Natural killer cell treated with Interleukin-12 subunit alpha and Interleukin-12 subunit beta and Interleukin-15 and Interleukin-18, amount 100 ng/mL, for 72 hours (primary cell): ENCODE results near the gene RFX4. TPM values are rescaled to one million over a fixed set of nuclear protein-coding genes. Genes with fewer than 3 reads are reported as not detected.

Experiments
- ATAC-seq, 2 donors: fragments of 150-1000 bp; cut with Tn5 transposase in 1 of 2; sonication (Bioruptor Pico), chemical (Tn5 transposase) in 1 of 2; 2 replicates each; pipeline ENCODE4 v1.10.0; 2021
- DNase-seq: peaks from one replicate; pipeline ENCODE4 v3.0.0; 2022; ENCODE audit warnings: low spot score
- H3K27ac Mint-ChIP-seq, 2 donors: 1 replicate in 1 of 2; 2 replicates in 1 of 2; pipeline ENCODE4 v1.8.0; 2022; ENCODE audit warnings: mixed read lengths in 2 of 2, mild to moderate bottlenecking in 1 of 2, moderate library complexity in 1 of 2
- H3K27me3 Mint-ChIP-seq, 2 donors: 1 replicate in 1 of 2; 2 replicates in 1 of 2; pipeline ENCODE4 v1.8.0; 2022; ENCODE audit warnings: mixed read lengths in 2 of 2
- H3K36me3 Mint-ChIP-seq: one replicate; pipeline ENCODE4 v1.8.0; 2022; ENCODE audit warnings: mixed read lengths
- H3K4me1 Mint-ChIP-seq, 2 donors: 1 replicate in 1 of 2; 2 replicates in 1 of 2; pipeline ENCODE4 v1.8.0; 2022; ENCODE audit warnings: low read depth in 2 of 2, mixed read lengths in 2 of 2, mild to moderate bottlenecking in 1 of 2
- H3K4me3 Mint-ChIP-seq: one replicate; pipeline ENCODE4 v1.8.0; 2022; ENCODE audit warnings: mixed read lengths
- H3K9me3 Mint-ChIP-seq: 2 replicates; pipeline ENCODE4 v1.8.0; 2022; ENCODE audit warnings: mixed read lengths
- total RNA-seq, 2 donors: library from RNA; stranded (reverse); gene quantifications; one replicate each; pipeline ENCODE4 v1.2.3, GENCODE V29; 2022

RFX4 gene
- total RNA-seq, 2 donors from 2014 or later, result not detected

DNA sequence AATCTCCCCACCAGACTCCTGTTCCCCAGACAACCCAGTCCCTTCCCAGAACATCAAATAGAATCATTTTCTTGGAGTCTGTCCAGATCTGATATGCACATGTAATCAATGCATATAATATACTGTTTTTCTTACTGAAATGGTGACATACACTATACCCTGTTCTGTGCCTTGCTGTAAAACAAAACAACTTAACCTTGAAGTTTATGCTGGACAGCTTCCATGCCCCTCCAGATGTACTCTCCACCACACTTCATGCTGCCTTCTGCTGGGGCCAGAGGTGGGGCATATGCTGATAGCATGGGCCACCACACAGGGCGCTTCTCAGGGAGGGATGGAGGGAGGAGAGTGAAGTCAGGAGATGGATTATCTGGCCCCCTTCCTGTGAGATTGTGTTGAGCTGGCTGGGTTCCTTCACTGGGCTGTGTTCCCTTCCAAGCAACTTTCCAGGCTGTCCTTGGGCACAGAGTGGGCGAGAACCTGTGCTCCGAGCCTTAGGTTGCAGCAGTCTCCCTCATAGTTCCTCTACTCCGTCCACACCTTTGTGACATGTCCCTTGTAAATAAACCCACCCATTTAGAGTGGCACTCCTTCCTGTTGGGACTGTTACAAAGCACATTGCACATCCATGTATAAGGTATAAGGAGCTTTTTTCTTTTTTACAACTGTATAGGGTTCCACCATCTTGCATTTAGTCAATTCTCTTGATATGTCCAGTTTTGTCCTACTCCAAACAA is 114.0 kb downstream of the RFX4 start:
- peaks cover 6% of the 10 kb centered on the region for H3K36me3 Mint-ChIP-seq
- ATAC-seq (peak; percentile 11 to 20), DNase-seq (no peak)

DNA sequence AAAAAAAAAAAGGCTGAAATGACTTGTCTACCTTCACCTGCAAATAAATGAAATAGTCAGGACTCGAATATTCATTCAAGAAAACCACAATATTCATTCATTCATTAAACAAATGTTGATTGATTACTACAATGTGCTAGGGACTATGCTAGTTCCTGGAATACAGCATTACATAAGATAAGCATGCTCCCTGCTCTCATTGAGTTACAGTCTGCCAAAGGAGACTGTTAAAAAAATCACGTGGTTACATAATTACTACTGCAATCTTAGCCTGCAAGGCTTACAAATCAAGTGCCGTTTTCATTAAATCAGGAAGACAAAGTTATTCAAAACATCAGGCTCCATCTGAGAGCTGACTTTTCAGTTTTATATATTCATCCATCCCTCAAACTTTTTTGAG is 121.3 kb downstream of the RFX4 start:
- no peak overlapping the region for H3K27ac Mint-ChIP-seq
- H3K27me3 Mint-ChIP-seq, result peaks cover 7 to 15% of the 10 kb centered on the region in 2 donors
- no peak for DNase-seq
- peaks cover under 1% of the 10 kb centered on the region for H3K36me3 Mint-ChIP-seq
- ATAC-seq, result no peak
- H3K4me1 Mint-ChIP-seq, result no peaks in the 10 kb centered on the region
- H3K4me3 Mint-ChIP-seq, result no peak overlapping the region
- H3K9me3 Mint-ChIP-seq, result peaks cover 5% of the 10 kb centered on the region

More for the DNA sequence above, 114.0 kb downstream of the RFX4 start:
- Mint-ChIP-seq H3K27me3 (peaks cover 13 to 45% of the 10 kb centered on the region in 2 donors), H3K4me1 (no peaks in the 10 kb centered on the region), H3K27ac (no peak overlapping the region), H3K9me3 (peaks cover 5% of the 10 kb centered on the region), H3K4me3 (no peak overlapping the region)

DNA sequence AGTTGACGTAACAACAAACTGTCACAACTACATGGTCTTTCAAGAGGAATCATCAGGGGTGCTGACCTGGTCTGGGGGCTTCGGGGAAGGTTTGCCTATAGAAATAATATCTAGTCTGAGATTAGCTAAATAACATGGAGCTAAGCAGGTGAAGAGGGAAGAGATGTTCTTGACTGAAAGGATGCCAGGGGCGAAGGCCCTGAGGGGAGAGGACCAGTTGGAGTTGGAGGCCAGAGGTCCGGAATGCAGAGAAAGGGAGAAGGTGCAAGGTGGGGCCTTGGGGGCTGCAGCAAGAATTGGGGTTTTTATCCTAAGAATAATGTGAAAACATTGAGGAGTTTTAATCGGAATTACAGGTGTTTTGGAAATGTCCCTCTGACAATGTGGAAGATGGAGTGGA is 123.2 kb downstream of the RFX4 start:
- Mint-ChIP-seq H3K9me3 (peaks cover 5% of the 10 kb centered on the region), H3K36me3 (no peaks in the 10 kb centered on the region), H3K4me1 (no peaks in the 10 kb centered on the region), H3K27ac (no peak overlapping the region), H3K4me3 (no peak overlapping the region), H3K27me3 (peaks cover 5 to 7% of the 10 kb centered on the region in 2 donors)
- ATAC-seq, result no peak
- DNase-seq, result no peak

DNA sequence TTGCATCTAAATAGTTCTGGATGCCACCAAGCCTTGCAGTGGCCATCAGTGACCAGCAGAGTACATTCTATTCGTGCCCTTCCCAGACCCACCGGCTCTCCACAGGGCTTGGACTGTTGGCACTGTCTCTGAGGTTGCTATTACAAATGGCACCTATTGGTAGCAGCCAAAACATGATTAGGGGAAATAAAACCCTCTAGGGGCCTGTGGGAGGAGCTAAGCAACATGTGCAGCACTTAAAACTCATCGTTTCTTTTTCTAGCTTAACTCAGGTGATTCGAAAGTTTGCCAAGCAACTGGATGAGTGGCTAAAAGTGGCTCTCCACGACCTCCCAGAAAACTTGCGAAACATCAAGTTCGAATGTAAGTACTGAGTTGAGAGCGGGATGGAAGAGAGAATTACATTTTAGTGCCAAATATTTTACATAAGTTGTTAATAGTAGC is 126.3 kb downstream of the RFX4 start:
- H3K9me3 Mint-ChIP-seq, result no peaks in the 10 kb centered on the region
- H3K36me3 Mint-ChIP-seq, result no peaks in the 10 kb centered on the region
- ATAC-seq, result no peak
- no peak for DNase-seq
- no peak overlapping the region for H3K27ac Mint-ChIP-seq
- H3K27me3 Mint-ChIP-seq, result peaks cover 10 to 15% of the 10 kb centered on the region in 2 donors
- H3K4me3 Mint-ChIP-seq, result no peak overlapping the region
- no peaks in the 10 kb centered on the region for H3K4me1 Mint-ChIP-seq

DNA sequence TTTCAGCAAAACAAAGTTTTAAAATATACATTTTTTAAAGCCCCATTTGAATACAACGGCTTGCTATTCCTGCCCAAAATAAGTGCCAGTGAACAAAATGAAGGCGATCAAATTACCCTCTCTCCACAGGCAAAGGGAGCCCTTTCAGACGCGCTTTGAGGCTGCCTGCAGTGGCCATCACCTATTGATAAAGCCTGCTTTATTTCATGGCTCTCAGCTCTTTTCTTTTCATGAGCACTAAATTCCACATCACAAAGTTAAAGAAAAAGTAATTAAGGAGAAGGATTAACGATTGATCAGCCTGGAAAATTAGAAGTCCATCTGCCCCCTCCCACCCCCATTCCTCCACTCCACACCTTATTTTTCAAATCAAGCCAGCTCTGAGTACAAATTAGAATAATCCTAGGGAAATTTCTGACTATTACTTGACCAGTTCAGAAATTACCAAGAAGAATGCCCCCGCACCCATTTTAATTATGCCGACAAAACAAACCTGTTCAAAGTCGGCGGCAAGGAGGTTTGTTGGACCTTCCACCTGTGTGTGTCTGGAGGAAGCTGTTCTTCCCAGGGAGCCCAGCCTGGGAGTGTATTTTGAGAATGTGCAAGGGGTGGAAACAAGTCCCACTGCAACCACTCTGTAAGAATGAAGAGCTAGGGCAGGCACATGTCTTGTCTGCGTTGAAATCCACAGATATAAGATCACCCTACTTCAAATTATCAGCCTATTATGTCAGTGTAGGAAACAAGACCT is 127.5 kb downstream of the RFX4 start:
- no peaks in the 10 kb centered on the region for H3K4me1 Mint-ChIP-seq
- no peak overlapping the region for H3K4me3 Mint-ChIP-seq
- no peak for ATAC-seq
- no peaks in the 10 kb centered on the region for H3K36me3 Mint-ChIP-seq
- H3K9me3 Mint-ChIP-seq, result no peaks in the 10 kb centered on the region
- H3K27me3 Mint-ChIP-seq, result peaks cover 10 to 15% of the 10 kb centered on the region in 2 donors
- H3K27ac Mint-ChIP-seq, result no peak overlapping the region
- no peak for DNase-seq

DNA sequence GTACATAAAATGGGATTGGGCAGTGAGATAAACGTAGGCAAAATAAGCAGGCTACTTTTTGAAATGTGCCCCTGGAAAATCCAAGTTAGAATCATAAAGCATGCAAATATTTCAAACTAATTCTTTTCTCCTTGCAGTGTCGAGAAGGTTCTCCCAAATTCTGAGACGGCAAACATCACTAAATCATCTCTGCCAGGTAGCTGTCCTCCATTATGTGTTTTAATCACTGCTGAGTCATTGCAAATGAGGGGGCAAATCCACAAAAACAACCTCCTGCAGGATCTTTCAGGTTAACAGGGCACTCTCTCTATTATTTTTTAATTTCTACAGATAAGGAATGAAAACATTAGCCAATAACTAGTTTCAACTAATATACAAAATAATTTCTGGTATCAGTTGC is 128.5 kb downstream of the RFX4 start:
- ATAC-seq (no peak), DNase-seq (no peak)
- Mint-ChIP-seq H3K4me1 (no peaks in the 10 kb centered on the region), H3K27me3 (peaks cover 10 to 15% of the 10 kb centered on the region in 2 donors), H3K36me3 (no peaks in the 10 kb centered on the region), H3K9me3 (no peaks in the 10 kb centered on the region), H3K4me3 (no peak overlapping the region), H3K27ac (no peak overlapping the region)

DNA sequence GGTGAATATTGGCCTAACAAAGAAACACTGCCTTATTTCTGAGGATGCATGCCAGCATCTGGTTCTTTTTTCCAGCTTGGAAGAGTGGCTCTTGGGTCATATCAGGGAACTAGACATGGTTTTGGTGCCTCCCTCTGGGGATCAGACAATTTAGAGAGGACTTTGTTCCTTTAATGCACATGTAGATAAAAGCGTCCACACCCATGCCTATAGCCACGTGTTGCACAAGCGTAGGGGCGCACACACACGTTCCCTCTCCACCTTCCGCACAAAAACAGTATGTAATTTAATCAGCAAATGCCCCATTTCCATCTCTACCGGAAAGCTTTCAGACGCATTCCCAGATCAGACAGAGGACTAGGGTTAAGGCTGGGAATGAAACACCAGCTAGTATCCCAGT is 130.0 kb downstream of the RFX4 start:
- no peaks in the 10 kb centered on the region for H3K9me3 Mint-ChIP-seq
- peaks cover 10 to 15% of the 10 kb centered on the region in 2 donors for H3K27me3 Mint-ChIP-seq
- no peak overlapping the region for H3K4me3 Mint-ChIP-seq

DNA sequence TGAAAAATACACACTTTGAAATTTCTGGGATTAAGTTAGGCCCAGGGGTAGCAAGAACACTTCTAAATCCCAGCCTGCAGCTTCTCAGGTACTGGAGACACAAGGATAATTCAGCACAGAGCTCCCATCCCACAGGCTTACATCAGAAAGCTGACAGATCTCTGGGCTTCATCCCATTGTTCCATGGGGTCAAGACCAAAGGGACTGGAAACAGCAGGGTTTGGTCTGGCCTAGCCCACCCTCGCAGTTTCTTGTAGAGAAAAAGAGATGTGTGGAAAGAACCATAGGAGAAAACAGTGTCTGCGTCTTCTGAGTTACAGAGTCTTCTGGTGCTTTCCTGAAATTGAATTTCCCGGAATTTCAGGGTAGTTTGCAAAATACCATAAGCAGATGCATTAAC is 132.1 kb downstream of the RFX4 start:
- H3K4me1 Mint-ChIP-seq, result no peaks in the 10 kb centered on the region
- H3K27me3 Mint-ChIP-seq, result peaks cover 19 to 22% of the 10 kb centered on the region in 2 donors
- ATAC-seq, result no peak
- no peak overlapping the region for H3K4me3 Mint-ChIP-seq
- H3K36me3 Mint-ChIP-seq, result no peaks in the 10 kb centered on the region
- DNase-seq, result no peak
- H3K9me3 Mint-ChIP-seq, result no peaks in the 10 kb centered on the region
- no peak overlapping the region for H3K27ac Mint-ChIP-seq

More for the DNA sequence above, 130.0 kb downstream of the RFX4 start:
- H3K27ac Mint-ChIP-seq, result no peak overlapping the region
- DNase-seq (no peak), ATAC-seq (no peak)
- no peaks in the 10 kb centered on the region for H3K4me1 Mint-ChIP-seq
- H3K36me3 Mint-ChIP-seq, result no peaks in the 10 kb centered on the region

DNA sequence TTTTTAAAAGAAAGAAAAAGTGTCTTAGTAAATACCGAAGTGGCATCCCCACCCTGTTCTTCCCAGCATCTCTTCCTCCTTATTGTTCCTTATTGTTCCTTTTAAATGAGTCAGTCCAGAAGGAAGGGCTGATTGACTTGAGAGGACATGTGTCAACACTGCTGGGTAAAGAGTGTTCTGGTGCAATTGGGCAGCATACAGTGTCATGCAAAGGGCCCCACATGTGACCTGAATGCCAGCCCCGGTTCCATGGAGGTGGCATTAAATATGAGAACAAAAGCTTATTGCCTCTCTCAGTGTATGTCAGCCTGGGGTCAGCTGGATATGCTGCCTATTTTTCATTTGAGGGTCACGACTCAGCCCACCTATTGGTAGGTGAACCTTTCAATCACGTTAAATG is 132.8 kb downstream of the RFX4 start:
- H3K27ac Mint-ChIP-seq, result no peak overlapping the region
- ATAC-seq (no peak), DNase-seq (no peak)
- no peaks in the 10 kb centered on the region for H3K4me1 Mint-ChIP-seq
- H3K4me3 Mint-ChIP-seq, result no peak overlapping the region
- no peaks in the 10 kb centered on the region for H3K9me3 Mint-ChIP-seq
- no peaks in the 10 kb centered on the region for H3K36me3 Mint-ChIP-seq
- H3K27me3 Mint-ChIP-seq, result peaks cover 19 to 22% of the 10 kb centered on the region in 2 donors

DNA sequence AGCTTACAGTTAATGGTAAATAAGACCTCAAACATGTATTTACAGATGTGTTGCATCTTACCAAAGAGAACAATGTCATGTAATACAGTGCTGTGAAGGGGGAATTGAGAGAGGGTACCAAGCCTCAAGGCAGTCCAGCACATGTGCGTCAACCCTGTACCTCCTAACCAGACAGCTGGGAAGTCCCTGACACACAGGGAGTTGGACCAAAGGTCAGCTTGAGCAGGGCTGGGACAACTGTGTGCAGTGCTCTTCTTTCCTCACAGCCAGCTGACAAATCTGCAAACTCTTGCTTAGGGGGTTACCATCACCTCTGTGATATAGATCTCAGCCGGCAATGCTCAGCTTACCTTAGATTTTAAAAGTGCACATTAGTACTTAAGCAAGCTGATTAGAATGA is 134.9 kb downstream of the RFX4 start:
- H3K4me3 Mint-ChIP-seq, result no peak overlapping the region
- DNase-seq (no peak), ATAC-seq (peak in 1 of 2 donors; percentile 20)
- no peaks in the 10 kb centered on the region for H3K36me3 Mint-ChIP-seq
- peaks cover 12 to 21% of the 10 kb centered on the region in 2 donors for H3K27me3 Mint-ChIP-seq
- no peak overlapping the region for H3K27ac Mint-ChIP-seq
- H3K4me1 Mint-ChIP-seq, result no peaks in the 10 kb centered on the region
- H3K9me3 Mint-ChIP-seq, result no peaks in the 10 kb centered on the region

DNA sequence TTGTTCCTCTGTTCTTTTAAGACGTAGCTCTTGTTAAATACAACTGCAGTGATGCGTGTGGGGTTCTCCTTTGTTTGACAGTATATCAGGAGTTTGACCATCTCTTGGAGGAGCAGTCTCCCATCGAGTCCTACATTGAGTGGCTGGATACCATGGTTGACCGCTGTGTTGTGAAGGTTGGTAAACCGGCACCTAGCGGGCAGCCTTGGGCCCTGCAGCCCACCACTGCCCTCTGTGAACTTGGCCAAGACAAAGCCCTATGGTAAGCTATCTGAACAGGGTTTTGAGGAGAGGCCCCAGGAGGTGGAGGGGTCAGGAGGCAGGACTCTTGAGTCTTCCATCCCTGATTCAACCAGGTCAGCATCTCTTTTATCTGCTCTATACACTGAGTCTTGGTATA is 137.1 kb downstream of the RFX4 start:
- Mint-ChIP-seq H3K4me3 (no peak overlapping the region), H3K27ac (no peak overlapping the region), H3K9me3 (no peaks in the 10 kb centered on the region), H3K36me3 (no peaks in the 10 kb centered on the region), H3K4me1 (no peaks in the 10 kb centered on the region), H3K27me3 (peaks cover 4 to 12% of the 10 kb centered on the region in 2 donors)
- ATAC-seq, result no peak
- DNase-seq, result no peak

DNA sequence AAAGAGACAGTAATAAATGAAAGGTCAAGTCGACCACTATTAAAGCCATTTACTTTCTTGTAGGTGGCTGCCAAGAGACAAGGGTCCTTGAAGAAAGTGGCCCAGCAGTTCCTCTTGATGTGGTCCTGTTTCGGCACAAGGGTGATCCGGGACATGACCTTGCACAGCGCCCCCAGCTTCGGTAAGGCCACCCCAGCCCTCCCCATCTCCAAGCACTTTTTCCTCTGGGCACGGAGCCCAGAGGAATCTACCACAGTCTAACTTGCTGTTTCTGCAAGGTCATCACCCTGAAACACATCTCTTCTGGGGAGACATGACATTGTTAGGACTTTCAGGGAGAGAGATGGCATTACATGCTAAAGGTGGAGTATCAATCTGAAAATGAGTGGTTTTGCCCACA is 137.9 kb downstream of the RFX4 start:
- ATAC-seq (no peak), DNase-seq (no peak)
- Mint-ChIP-seq H3K36me3 (no peaks in the 10 kb centered on the region), H3K4me1 (no peaks in the 10 kb centered on the region), H3K27me3 (peaks cover 4 to 18% of the 10 kb centered on the region in 2 donors), H3K9me3 (no peaks in the 10 kb centered on the region), H3K4me3 (no peak overlapping the region), H3K27ac (no peak overlapping the region)

DNA sequence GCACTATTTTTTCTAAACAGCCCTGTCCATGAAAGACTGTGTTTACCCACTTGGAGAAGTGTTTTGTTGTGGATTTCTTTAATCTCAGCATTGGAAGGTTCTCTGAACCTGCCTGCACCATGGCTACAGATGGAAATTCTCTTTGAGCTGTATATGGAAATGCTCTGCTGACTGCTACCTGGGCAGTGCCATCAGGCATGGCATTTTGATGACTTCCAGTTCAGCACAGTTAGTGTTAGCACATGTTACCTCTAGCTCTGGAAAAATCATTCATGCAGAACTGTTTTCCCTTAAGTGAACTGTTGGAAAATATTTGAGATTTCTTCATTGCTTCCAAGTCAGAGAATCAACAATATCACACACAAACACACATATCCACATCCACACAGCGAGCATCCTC is 139.1 kb downstream of the RFX4 start:
- no peak for DNase-seq

DNA sequence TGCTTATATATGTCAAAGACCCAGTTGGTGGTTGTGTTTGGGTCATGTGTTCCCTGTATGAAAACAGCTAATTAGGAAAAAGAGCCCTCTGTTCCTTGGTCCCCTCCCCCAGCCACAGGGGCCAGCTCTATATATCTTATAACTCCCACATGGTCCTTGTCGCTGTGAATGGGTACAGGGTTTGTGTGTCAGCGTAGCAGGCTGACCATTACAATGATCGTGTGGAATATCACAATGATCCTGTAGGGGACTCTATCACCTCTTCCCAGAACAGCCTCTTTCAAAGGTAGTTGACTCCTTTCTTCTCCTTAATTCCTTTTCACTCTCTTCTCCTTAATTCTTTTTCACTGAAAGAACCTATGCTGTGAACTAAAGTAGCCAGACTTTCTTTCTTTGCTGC is 140.0 kb downstream of the RFX4 start:
- Mint-ChIP-seq H3K36me3 (no peaks in the 10 kb centered on the region), H3K27me3 (peaks cover 4 to 20% of the 10 kb centered on the region in 2 donors), H3K27ac (no peak overlapping the region), H3K4me3 (no peak overlapping the region), H3K9me3 (no peaks in the 10 kb centered on the region), H3K4me1 (no peaks in the 10 kb centered on the region)
- ATAC-seq (no peak), DNase-seq (no peak)

More for the DNA sequence above, 139.1 kb downstream of the RFX4 start:
- Mint-ChIP-seq H3K4me3 (no peak overlapping the region), H3K9me3 (no peaks in the 10 kb centered on the region), H3K4me1 (no peaks in the 10 kb centered on the region), H3K27ac (no peak overlapping the region), H3K36me3 (no peaks in the 10 kb centered on the region), H3K27me3 (peaks cover 4 to 20% of the 10 kb centered on the region in 2 donors)
- ATAC-seq, result no peak
